Lung (tissue), 12 donors: ENCODE data around the gene BBS5. TPM values are rescaled to one million over a fixed set of nuclear protein-coding genes. Genes with fewer than 3 reads are reported as not detected.

Source experiments
- ATAC-seq: fragments of 200-7000 bp; cut with Tn5 transposase; one replicate; pipeline ENCODE4 v1.9.1; 2020; ENCODE audit warnings: moderate number of reproducible peaks; ENCODE audit not compliant: insufficient read depth, low FRiP score
- DNase-seq, 3 donors: peaks; one replicate each; pipeline ENCODE4 v3.0.0-alpha.2; 2013 to 2017
- H3K27ac ChIP-seq, 2 donors: one replicate each; pipeline ENCODE4 v1.5.1; 2013; ENCODE audit warnings: mild to moderate bottlenecking in 2 of 2, moderate library complexity in 2 of 2, control low read depth in 1 of 2, inconsistent platforms in 1 of 2, low read depth in 1 of 2, low read length in 1 of 2
- H3K27me3 ChIP-seq, 3 donors: one replicate each; pipeline ENCODE4 v1.5.1; 2013; ENCODE audit warnings: low read length in 2 of 3; ENCODE audit not compliant: control insufficient read depth in 3 of 3, insufficient read depth in 3 of 3
- H3K36me3 ChIP-seq, 4 donors: one replicate each; pipeline ENCODE4 v1.5.1; 2013; ENCODE audit warnings: low read length in 4 of 4, mild to moderate bottlenecking in 1 of 4, moderate library complexity in 1 of 4; ENCODE audit not compliant: control insufficient read depth in 4 of 4, insufficient read depth in 4 of 4
- H3K4me1 ChIP-seq, 5 donors: one replicate each; pipeline ENCODE4 v1.5.1; 2013; ENCODE audit warnings: low read length in 5 of 5, mild to moderate bottlenecking in 2 of 5, moderate library complexity in 1 of 5; ENCODE audit not compliant: control insufficient read depth in 5 of 5, insufficient read depth in 5 of 5
- H3K4me3 ChIP-seq: one replicate; pipeline ENCODE4 v1.5.1; 2013; ENCODE audit warnings: mild to moderate bottlenecking, control low read depth, moderate library complexity
- H3K9ac ChIP-seq, 2 donors: one replicate each; pipeline ENCODE4 v1.5.1; 2013; ENCODE audit warnings: low read length in 2 of 2, control low read depth in 1 of 2; ENCODE audit not compliant: insufficient read depth in 1 of 2
- H3K9me3 ChIP-seq, 4 donors: one replicate each; pipeline ENCODE4 v1.5.1; 2013; ENCODE audit warnings: low read length in 3 of 4, mild to moderate bottlenecking in 1 of 4, moderate library complexity in 1 of 4; ENCODE audit not compliant: control insufficient read depth in 4 of 4, insufficient read depth in 3 of 4
- CTCF ChIP-seq: IDR thresholded peaks from 2 replicates; pipeline ENCODE4 v1.5.1; 2012; ENCODE audit warnings: mild to moderate bottlenecking; ENCODE audit errors: control extremely low read depth, extremely low read depth
- WGBS, 2 donors: extraction: QIAGEN DNeasy Blood & Tissue Kit; methylation state at CpG; one replicate each; pipeline ENCODE4 v1.1.7; 2013; 5-methylcytosine and 5-hydroxymethylcytosine counted together
- polyA plus RNA-seq, 2 donors: library from polyadenylated mRNA; stranded (reverse); fragments of 200-250 nt; gene quantifications; one replicate each; pipeline ENCODE4 v1.2.1, GENCODE V29; 2013
- total RNA-seq, 2 donors: library from RNA; depleted of rRNA in 1 of 2; stranded (reverse); fragments of >200 nt in 1 of 2; gene quantifications; one replicate each; pipeline ENCODE4 v1.2.1, GENCODE V29; 2014 to 2021
- donor health status: control.
- donor health status: control.
- donor health status: Bipolar disorder and iron deficiency.
- donor health status: healthy.
- donor health status: DM: yes; HTN: yes; CAD: no.

The BBS5 gene
- total and polyA plus RNA-seq, 4 donors, result 5.1 to 22.5 (median 9.0) TPM

DNA sequence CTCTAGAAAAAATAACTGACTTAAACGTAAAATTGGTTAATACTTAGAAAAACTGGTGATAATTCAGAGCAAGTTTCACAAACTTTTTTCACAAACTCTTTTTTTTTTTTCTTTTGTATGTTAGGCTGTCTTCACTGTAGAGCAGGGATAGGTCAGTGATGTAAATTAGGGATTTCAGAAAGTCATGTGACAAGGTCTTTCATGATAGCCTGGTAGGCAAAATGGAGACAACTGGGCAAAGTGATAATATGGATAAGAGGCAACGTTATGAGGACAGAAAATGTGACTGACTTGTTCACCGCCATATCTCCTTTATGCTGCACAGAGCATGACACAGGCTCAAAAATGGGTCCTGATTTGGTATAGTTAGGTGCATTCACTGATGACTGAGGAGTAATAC, 39.4 kb upstream of the BBS5 start:
- H3K4me1 ChIP-seq, result no peaks in the 10 kb centered on the region
- H3K36me3 ChIP-seq, result no peaks in the 10 kb centered on the region
- DNase-seq, result no peak
- TF ChIP-seq CTCF, result no peak
- no peaks in the 10 kb centered on the region for H3K27me3 ChIP-seq
- 90 to 91% methylated on average over 3 of the region's 3 CpGs for WGBS, 2 donors
- no peak for ATAC-seq
- no peak overlapping the region for H3K27ac ChIP-seq
- no peak overlapping the region for H3K9ac ChIP-seq
- H3K4me3 ChIP-seq, result no peak overlapping the region
- no peaks in the 10 kb centered on the region for H3K9me3 ChIP-seq

GRCh38 chr2:169446452-169446851, 32.8 kb upstream of the BBS5 start:
- Histone ChIP-seq H3K4me3 (no peak overlapping the region), H3K27me3 (no peaks in the 10 kb centered on the region), H3K4me1 (no peaks in the 10 kb centered on the region), H3K9me3 (no peaks in the 10 kb centered on the region), H3K36me3 (no peaks in the 10 kb centered on the region), H3K27ac (no peak overlapping the region), H3K9ac (no peak overlapping the region)
- DNase-seq, result no peak
- ATAC-seq, result no peak
- no peak for TF ChIP-seq CTCF

- Histone ChIP-seq H3K9ac (no peak overlapping the region), H3K4me1 (no peaks in the 10 kb centered on the region), H3K9me3 (no peaks in the 10 kb centered on the region), H3K4me3 (no peak overlapping the region), H3K36me3 (no peaks in the 10 kb centered on the region), H3K27me3 (no peaks in the 10 kb centered on the region), H3K27ac (no peak overlapping the region)
- WGBS, 2 donors, result 52 to 69% methylated on average over 3 of the region's 3 CpGs
- ATAC-seq (no peak), DNase-seq (no peak)
- TF ChIP-seq CTCF, result no peak
Observed at GRCh38 chr2:169448316-169448715, 31.0 kb upstream of the BBS5 start.

- 91 to 94% methylated on average over 1 of the region's 1 CpG for WGBS, 2 donors
- Histone ChIP-seq H3K9me3 (no peaks in the 10 kb centered on the region), H3K27me3 (no peaks in the 10 kb centered on the region), H3K27ac (no peak overlapping the region), H3K4me1 (no peaks in the 10 kb centered on the region), H3K9ac (no peak overlapping the region), H3K36me3 (no peaks in the 10 kb centered on the region), H3K4me3 (no peak overlapping the region)
- ATAC-seq (no peak), DNase-seq (no peak)
- TF ChIP-seq CTCF, result no peak
Observed at GRCh38 chr2:169448865-169449264, 30.4 kb upstream of the BBS5 start.
